ENCODE data around the gene C1orf87.

DNA sequence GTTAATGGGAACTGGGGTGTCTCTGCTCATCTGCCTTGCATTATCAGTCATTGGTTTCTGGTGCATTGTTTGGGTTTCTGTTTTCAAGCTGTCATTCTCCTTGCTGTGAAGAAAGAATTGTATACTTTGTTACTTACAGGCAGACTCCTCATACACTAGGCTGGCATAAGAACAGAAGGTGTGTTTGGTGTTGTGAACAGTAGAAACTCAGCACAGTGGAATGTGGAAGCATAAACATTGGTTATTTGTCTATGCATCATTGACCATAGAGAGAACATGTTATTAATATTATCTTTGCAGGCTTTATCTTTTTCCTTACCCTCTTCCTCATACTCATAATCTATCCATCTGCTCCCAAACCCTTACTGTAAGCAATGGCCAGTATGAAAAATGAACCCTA, 18.2 kb downstream of the C1orf87 start:
- TF ChIP-seq, protein P1, sequence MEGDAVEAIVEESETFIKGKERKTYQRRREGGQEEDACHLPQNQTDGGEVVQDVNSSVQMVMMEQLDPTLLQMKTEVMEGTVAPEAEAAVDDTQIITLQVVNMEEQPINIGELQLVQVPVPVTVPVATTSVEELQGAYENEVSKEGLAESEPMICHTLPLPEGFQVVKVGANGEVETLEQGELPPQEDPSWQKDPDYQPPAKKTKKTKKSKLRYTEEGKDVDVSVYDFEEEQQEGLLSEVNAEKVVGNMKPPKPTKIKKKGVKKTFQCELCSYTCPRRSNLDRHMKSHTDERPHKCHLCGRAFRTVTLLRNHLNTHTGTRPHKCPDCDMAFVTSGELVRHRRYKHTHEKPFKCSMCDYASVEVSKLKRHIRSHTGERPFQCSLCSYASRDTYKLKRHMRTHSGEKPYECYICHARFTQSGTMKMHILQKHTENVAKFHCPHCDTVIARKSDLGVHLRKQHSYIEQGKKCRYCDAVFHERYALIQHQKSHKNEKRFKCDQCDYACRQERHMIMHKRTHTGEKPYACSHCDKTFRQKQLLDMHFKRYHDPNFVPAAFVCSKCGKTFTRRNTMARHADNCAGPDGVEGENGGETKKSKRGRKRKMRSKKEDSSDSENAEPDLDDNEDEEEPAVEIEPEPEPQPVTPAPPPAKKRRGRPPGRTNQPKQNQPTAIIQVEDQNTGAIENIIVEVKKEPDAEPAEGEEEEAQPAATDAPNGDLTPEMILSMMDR (IDR thresholded peaks at IDR 0.05) = no peak
- TF ChIP-seq, protein P2, sequence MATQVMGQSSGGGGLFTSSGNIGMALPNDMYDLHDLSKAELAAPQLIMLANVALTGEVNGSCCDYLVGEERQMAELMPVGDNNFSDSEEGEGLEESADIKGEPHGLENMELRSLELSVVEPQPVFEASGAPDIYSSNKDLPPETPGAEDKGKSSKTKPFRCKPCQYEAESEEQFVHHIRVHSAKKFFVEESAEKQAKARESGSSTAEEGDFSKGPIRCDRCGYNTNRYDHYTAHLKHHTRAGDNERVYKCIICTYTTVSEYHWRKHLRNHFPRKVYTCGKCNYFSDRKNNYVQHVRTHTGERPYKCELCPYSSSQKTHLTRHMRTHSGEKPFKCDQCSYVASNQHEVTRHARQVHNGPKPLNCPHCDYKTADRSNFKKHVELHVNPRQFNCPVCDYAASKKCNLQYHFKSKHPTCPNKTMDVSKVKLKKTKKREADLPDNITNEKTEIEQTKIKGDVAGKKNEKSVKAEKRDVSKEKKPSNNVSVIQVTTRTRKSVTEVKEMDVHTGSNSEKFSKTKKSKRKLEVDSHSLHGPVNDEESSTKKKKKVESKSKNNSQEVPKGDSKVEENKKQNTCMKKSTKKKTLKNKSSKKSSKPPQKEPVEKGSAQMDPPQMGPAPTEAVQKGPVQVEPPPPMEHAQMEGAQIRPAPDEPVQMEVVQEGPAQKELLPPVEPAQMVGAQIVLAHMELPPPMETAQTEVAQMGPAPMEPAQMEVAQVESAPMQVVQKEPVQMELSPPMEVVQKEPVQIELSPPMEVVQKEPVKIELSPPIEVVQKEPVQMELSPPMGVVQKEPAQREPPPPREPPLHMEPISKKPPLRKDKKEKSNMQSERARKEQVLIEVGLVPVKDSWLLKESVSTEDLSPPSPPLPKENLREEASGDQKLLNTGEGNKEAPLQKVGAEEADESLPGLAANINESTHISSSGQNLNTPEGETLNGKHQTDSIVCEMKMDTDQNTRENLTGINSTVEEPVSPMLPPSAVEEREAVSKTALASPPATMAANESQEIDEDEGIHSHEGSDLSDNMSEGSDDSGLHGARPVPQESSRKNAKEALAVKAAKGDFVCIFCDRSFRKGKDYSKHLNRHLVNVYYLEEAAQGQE (IDR thresholded peaks at IDR 0.05; ENCODE audit: low read depth, low read length) = no peak
- TF ChIP-seq NRF1 (IDR thresholded peaks at IDR 0.05; ENCODE audit: low read depth, low read length) (no peak), GATA2 (CRISPR knock-in tag; IDR thresholded peaks at IDR 0.05) (no peak), MXI1 (IDR thresholded peaks at IDR 0.05; ENCODE audit: low read depth, low read length) (no peak), EP300 (IDR thresholded peaks at IDR 0.05; ENCODE audit: borderline replicate concordance in 1 of 2, low read depth in 1 of 2, low read length in 1 of 2) (no peak), RAD21 (IDR thresholded peaks at IDR 0.05; ENCODE audit: low read length) (no peak), FOXJ3 (CRISPR knock-in tag; IDR thresholded peaks at IDR 0.05) (no peak), EZH2phosphoT487 (IDR thresholded peaks at IDR 0.05; ENCODE audit: borderline replicate concordance, low read depth) (no peak), YY1 (IDR thresholded peaks at IDR 0.05; ENCODE audit: low read depth) (no peak), CHD2 (IDR thresholded peaks at IDR 0.05; ENCODE audit: low read length, partially characterized antibody) (no peak), TAF1 (IDR thresholded peaks at IDR 0.05; ENCODE audit: borderline replicate concordance, low read depth, low read length) (no peak)
- TF ChIP-seq, protein P3, sequence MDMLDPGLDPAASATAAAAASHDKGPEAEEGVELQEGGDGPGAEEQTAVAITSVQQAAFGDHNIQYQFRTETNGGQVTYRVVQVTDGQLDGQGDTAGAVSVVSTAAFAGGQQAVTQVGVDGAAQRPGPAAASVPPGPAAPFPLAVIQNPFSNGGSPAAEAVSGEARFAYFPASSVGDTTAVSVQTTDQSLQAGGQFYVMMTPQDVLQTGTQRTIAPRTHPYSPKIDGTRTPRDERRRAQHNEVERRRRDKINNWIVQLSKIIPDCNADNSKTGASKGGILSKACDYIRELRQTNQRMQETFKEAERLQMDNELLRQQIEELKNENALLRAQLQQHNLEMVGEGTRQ (IDR thresholded peaks at IDR 0.05; ENCODE audit: borderline replicate concordance, low read depth, low read length) = no peak
- TF ChIP-seq, protein P4, sequence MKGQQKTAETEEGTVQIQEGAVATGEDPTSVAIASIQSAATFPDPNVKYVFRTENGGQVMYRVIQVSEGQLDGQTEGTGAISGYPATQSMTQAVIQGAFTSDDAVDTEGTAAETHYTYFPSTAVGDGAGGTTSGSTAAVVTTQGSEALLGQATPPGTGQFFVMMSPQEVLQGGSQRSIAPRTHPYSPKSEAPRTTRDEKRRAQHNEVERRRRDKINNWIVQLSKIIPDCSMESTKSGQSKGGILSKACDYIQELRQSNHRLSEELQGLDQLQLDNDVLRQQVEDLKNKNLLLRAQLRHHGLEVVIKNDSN (IDR thresholded peaks at IDR 0.05; ENCODE audit: borderline replicate concordance, low read depth) = no peak

All from SK-N-SH (cell line).